Endometrial microvascular endothelial cells (primary cell): ENCODE measurements around the gene RBKS. TPM values are rescaled to one million over a fixed set of nuclear protein-coding genes. Genes with fewer than 3 reads are reported as not detected.

Experiments used
- in situ Hi-C: cut with HindIII; loops from 2 replicates; pipeline ENCODE4 v1.10.0; 2017; ENCODE audit warnings: low sequenced_read_pairs, low pct_unique_long_range_greater_than_20kb; ENCODE audit errors: inconsistent ontology term
- total RNA-seq: library from RNA; depleted of rRNA; stranded (reverse); fragments of >200 nt; gene quantifications from one replicate; pipeline ENCODE4 v1.2.3, GENCODE V29; 2015; ENCODE audit errors: inconsistent ontology term

Gene RBKS
- total RNA-seq, 1 donor from 2014 or later, result 8.5 TPM

DNA sequence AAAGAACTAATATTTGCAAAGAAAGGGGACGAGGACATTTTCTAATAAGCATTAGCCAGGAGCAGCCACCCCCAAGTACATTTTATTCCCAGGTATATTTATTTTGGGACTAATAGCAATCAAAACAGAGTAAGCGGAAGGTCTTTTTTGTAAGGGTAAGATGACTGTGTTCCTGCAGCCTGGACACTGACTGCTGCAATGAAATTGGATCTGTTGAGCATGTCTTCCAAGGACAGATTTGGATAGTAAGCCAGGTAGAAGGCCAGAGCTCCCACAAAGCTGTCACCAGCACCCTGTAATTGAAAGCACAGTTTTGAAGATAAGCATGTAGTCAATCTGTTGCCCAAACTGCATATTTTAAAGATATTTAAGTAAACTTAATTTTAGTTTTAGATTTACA, 108.7 kb downstream of the RBKS start:
- in situ Hi-C loops, result no loop called here

- in situ Hi-C loops, result no loop called here
These were observed 110.7 kb downstream of the RBKS start for GRCh38 chr2:27779417-27780055.

GRCh38 chr2:27776696-27777095, 113.5 kb downstream of the RBKS start:
- in situ Hi-C loops, result no loop called here

DNA sequence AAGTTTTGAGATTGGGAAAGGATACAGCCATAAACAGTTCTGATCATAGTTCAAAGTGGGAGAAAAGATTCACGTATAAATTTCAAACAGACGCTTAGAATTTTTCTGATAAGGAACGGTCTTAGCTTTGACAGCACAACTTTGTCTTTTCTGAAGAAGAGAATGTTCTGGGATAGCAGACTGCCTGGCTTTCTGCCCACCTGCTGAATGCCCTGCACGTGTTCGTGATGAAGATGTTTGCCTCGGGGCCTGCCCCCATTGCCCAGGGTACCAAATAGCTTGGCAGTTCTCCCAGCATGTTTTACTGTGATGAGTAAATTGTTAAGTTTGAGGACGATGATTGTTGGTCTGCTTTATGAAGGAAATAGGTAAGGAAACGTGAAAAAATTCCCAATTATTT, 114.1 kb downstream of the RBKS start:
- in situ Hi-C loops, result no loop called here

DNA sequence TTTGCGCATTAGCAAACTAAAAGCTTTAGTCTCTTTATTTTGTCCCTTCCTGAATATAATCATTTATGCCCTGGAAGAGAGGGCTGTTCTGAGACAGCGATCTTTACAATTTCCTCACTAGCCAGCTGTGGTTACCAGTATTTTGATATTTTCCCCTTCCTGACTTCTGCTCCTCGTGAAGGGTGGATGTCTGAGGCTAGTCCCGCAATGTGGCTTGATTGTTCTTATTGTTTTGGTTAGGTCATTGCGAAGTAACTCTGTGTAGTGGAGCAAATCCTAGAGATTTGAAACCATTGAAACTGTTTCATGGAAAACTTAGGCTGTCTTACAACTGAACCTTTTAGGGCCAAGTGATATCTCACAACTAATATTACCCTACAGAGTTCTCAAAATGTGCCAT, 116.2 kb downstream of the RBKS start:
- in situ Hi-C loops, result loop anchor here (25.0 kb wide), 1 partner anchor 638 kb away; no protein-coding TSS in a partner anchor

DNA sequence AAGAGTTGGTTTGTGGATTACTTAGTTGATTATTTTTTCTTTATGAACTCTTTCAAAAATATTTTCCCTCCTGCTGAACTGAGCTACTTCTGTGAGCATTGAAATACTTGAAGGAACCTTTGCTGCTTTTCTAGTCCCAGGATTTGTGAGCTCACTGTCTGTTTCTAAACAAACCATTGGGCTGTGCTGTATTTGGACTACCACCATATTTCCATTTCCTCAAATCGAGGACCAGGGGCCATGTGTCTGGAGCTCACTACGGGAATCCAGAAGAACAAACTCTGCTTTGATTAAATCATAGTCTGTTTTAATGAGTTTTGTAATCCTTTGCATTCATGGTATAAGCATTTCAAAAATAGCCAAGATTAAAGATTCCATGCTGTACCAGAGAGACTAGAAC, 117.4 kb downstream of the RBKS start:
- in situ Hi-C loops, result loop anchor here (25.0 kb wide), 1 partner anchor 639 kb away; no protein-coding TSS in a partner anchor

GRCh38 chr2:27771548-27772335, 118.4 kb downstream of the RBKS start, which contains the start of gene MRPL33:
Gene MRPL33 (plus strand): TSS chr2:27771719. CDS start chr2:27771778, 59 bp downstream.
- in situ Hi-C loops, result loop anchor here (25.0 kb wide), 1 partner anchor 641 kb away; no protein-coding TSS in a partner anchor

DNA sequence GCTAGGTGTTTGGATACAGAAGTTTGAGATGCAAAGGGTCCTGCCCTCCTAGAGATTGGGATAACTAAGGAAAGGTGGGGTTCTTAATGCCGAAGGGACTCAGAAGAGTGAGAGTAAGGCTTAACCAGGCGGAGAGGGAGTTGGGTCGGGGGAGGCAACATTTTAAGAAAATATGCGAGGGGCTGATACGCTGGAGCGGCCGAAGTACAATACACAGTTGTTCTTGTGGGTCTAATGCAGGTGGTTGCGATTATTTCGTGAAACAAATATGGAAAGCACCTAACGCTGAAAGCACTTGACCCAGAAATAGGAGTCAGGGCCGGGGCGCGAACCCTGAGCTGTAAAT, 119.0 kb downstream of the RBKS start:
- in situ Hi-C loops, result loop anchor here (25.0 kb wide), 1 partner anchor 641 kb away; no protein-coding TSS in a partner anchor

GRCh38 chr2:27766287-27766661, 123.9 kb downstream of the RBKS start:
- in situ Hi-C loops, result loop anchor here (25.0 kb wide), 1 partner anchor 646 kb away; no protein-coding TSS in a partner anchor

GRCh38 chr2:27765621-27766286, 124.4 kb downstream of the RBKS start:
- in situ Hi-C loops, result loop anchor here (25.0 kb wide), 1 partner anchor 647 kb away; no protein-coding TSS in a partner anchor

GRCh38 chr2:27764526-27764925, 125.7 kb downstream of the RBKS start:
- in situ Hi-C loops, result loop anchor here (25.0 kb wide), 1 partner anchor 648 kb away; no protein-coding TSS in a partner anchor

- in situ Hi-C loops, result loop anchor here (25.0 kb wide), 1 partner anchor 648 kb away; no protein-coding TSS in a partner anchor
These were observed 126.3 kb downstream of the RBKS start for GRCh38 chr2:27763907-27764267.

- in situ Hi-C loops, result loop anchor here (25.0 kb wide), 1 partner anchor 649 kb away; no protein-coding TSS in a partner anchor
These were observed 127.0 kb downstream of the RBKS start for GRCh38 chr2:27762951-27763906.

GRCh38 chr2:27756544-27757498, 133.4 kb downstream of the RBKS start:
- in situ Hi-C loops, result loop anchor here (25.0 kb wide), 1 partner anchor 655 kb away; no protein-coding TSS in a partner anchor

DNA sequence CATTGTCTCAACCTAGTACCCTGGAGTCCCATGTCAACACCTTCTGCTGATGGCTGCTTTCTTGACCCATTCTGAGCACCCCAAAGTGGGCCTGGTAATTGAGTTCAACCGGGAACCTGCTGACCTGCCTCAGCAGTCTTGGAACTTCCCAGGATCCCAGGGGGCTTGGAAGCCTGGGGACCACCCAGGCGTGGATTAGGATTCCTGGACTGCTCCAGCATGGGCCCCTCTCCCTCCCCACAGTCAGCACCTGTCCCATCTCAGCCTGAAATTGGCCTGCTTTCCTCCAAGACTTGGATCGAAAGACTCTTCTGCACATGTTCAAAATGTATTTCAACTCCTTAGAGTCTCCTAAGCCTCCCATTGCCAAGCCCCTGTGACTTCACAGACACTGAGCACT, 134.1 kb downstream of the RBKS start:
- in situ Hi-C loops, result loop anchor here (25.0 kb wide), 1 partner anchor 656 kb away; no protein-coding TSS in a partner anchor

DNA sequence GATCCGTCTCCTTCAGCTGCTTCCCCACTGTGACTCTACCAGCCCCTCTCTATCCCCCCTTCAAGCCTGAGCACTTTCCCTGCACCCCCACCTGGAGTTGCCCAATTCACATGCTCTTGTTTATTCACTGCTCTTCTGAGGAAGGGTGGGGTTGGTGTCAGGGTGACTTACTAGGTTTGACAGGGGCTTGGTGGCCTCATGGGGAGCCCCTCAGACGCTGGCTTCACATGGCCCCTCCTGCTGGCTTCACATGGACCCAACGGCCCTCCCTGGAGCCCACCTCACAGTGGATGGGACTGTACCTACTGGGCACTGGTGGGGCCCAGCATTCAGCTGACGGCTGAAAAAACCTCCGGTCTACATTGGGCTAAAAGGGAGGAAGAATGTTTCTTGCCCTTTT, 135.4 kb downstream of the RBKS start:
- in situ Hi-C loops, result loop anchor here (25.0 kb wide), 1 partner anchor 657 kb away; no protein-coding TSS in a partner anchor

- in situ Hi-C loops, result loop anchor here (25.0 kb wide), 1 partner anchor 658 kb away; no protein-coding TSS in a partner anchor
These were observed 136.0 kb downstream of the RBKS start for GRCh38 chr2:27754138-27754588.
